HG02884 (cell line): Measurements from ENCODE around the gene ZPBP2.
"Not testable (repeated sequence)": the region's sequence is repeated elsewhere in the genome, so short reads cannot be mapped to it uniquely, and the experiment has no call there.

Experiments used
- ATAC-seq: cut with Tn5 transposase; IDR thresholded peaks from one replicate; pipeline ENCODE4 v1.9.1; 2021; ENCODE audit warnings: mild to moderate bottlenecking, moderate library complexity; ENCODE audit not compliant: unreplicated experiment

The ZPBP2 gene

DNA sequence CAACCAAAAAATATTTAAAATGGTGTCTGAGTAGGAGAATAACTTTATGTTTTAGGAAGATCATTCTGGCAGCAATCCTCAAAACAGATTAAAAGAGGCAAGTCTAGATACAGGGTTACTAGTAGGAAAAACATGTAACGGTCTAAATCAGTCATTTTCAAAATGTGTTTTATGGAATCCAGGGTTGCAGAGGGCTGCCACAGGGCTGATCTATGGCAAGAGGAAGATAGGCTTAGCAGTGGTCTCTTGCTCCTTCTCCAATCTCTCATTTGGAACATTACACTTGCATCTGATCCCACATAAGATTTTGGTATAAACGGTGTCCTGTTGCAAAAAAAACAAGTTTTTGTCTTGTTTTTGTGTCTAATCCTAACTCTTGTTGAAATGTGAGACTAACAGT is 13.1 kb upstream of the ZPBP2 start:
- no peak for ATAC-seq

DNA sequence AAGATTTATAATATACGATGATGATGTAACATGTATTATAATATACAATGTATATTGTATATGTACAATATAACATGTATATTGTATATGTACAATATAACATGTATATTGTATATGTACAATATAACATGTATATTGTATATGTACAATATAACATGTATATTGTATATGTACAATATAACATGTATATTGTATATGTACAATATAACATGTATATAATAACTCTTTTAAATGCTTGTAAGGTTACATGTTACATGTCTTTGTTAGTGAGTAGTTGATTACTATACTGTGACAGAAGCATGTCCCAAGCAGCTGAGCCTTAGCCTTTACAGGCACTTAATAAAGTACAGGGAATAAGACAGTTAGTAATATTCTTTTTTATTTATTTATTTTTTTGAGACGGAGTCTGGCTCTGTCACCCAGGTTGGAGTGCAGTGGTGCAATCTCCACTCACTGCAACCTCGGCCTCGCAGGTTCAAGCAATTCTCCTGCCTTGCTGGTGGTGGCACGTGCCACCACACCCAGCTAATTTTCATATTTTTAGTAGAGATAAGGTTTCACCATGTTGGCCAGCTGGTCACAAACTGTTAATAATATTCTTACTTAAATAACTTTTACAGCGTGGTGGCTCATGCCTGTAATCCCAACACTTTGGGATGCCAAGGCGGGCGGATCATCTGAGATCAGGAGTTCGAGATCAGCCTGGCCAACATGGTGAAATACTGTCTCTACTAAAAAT is 11.9 kb upstream of the ZPBP2 start:
- ATAC-seq = not testable (repeated sequence)

DNA sequence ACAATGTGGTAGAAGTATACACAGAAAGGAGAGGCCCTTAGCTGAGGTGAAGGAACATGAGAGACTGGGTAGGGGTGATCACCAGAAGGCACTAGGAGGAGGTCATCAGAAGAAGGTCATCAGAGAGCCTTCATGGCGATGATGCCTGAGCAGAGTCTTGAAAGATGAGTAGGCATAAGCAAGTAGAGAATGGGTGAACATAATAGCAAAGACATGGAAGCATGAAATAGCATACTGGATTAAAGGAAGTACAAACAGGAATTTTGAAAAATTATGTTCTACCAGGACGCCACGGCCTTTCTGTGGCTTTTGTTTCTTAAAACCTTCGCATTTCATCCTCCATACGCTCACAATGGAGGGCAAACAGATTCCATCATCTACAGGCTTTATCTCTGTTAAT is 6.8 kb upstream of the ZPBP2 start:
- no peak for ATAC-seq

DNA sequence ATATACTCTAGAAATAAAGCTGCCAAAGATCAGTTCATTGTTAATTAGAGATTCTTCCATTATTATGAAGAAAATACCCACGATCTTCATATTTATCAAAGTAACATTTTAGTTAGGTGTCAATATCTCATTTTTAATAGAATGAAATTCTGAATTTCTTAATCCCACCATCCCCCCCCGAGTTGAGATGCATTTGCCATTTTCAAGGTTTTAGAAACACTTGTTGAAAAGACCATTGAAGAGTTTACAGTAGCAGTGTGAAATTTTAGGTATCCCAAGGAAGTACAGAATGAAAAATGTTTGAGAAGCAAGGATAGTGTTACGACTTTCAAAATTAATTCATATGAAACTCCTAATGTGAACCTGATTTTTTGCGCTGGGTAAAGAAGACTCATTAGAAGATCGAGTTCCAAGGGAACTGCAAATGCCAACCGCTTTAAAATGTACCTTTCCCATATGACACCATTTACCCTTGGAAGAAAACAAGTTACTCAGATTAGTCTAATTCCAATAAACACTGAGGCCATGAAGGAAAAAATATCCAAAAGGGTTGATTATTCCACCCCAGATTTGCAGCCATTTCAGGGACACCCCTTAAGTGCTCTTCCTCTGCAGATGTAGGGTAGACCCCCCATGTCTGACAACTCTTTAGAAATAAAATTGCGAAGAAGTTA is 4.6 kb upstream of the ZPBP2 start:
- no peak for ATAC-seq

DNA sequence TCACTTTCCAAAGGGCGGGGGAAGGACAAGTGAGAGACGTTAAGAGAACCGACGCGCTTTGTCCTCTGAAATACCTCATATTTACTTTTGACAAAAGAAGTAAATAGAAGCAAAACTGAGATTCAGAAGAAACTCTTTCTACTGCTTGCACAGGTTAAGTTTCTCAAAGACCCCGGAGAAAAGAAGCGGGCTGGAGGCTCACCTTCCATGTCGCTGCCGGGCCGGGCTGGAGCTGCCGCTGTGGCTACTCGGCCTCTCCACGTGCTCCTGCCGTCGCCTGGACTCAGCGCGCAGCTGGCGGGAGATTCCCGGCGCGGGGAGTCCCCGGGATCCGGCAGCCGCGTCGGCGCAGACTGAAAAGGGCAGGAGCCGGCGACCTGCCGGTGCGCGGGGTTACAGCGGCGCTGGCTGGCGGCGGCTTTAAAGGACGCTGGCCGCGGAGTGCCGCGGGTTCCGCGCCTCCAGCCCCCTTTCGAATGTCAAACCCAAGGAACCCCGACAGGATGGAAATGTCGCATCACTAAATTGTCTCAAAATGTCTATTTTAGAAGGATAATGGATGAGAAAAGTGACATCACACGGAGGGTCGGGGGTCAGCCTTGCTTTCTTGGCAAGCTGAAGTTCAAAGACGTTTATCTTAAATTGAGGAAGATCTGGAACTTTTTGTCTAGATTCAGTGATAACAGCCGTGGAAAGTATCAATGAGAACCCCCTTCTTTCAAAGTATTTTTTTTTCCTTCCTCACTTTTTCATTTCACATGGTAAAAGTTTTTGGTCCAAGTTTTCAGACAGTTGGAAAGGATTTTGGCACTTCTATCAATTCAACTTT is 3.9 kb upstream of the ZPBP2 start, which contains the start of gene IKZF3:
Gene IKZF3 (minus strand): TSS at position 395 of the 829 bp plus-strand sequence. CDS start 186 bp downstream, at position 209.
- ATAC-seq = no peak

- no peak for ATAC-seq
Measured at GRCh38 chr17:39866013-39866730, 1.8 kb upstream of the ZPBP2 start.

GRCh38 chr17:39867084-39867879 is 720 bp upstream of the ZPBP2 start:
- peak; percentile 59 for ATAC-seq

- no peak for ATAC-seq
Measured at GRCh38 chr17:39868554-39868942, 546 bp downstream of the ZPBP2 start.

DNA sequence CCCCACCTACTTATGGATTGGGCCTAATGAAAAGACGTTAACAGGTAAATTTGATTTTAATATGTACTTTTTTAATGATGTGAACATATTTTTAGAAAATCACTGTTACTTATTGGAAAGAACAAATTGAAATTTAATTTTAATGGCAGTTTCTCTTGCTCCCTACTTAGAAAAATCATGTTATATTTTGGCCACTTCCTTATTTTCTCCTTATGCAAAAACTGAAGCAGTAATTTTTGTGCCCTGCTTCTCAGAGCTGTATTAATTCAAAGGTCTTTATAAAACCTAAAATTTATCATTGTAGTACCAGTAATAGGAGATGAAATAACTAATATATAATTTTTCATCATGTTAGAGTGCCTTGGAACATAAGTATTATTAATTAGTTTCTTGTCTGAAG is 2.8 kb downstream of the ZPBP2 start:
- ATAC-seq = no peak

DNA sequence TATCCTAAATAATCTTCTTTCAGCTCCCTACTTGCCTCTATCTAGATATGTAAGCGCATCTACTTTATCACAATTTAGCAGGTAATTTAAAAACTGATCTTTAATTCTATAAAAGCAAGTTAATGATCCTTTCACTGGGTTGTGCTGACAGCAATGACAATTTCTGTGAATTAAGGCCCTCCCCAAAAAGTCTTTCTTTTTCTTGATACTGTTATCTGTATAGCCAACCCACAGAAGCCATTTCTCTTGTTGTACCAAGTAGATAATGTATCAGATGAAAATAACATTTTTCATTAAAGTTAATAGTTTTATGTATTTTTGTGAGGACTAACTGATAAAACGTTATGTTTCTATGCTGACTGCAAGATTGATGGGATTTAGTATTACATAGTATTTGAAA is 3.8 kb downstream of the ZPBP2 start:
- ATAC-seq = no peak

DNA sequence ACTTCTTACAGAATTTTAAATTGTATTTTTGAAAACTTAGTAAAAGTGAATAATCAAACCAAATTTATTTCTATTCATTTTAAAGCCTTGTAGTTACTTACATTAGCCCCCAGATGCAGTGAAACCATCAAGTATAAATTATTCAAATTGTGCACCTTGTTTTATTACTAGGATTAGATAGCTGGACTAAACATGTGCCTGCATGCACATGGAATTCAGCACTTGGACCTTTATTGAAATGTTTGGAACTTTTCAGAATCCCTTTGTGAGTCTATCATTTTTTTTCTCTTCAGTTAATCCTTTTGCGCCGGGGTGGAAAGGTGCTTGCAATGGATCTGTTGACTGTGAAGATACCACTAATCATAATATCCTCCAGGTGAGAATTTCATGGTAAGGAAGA is 4.7 kb downstream of the ZPBP2 start:
- ATAC-seq = no peak

GRCh38 chr17:39886102-39886501 is 18.1 kb downstream of the ZPBP2 start:
- not testable (repeated sequence) for ATAC-seq

- ATAC-seq = no peak
Measured at GRCh38 chr17:39887078-39887477, 19.1 kb downstream of the ZPBP2 start.

DNA sequence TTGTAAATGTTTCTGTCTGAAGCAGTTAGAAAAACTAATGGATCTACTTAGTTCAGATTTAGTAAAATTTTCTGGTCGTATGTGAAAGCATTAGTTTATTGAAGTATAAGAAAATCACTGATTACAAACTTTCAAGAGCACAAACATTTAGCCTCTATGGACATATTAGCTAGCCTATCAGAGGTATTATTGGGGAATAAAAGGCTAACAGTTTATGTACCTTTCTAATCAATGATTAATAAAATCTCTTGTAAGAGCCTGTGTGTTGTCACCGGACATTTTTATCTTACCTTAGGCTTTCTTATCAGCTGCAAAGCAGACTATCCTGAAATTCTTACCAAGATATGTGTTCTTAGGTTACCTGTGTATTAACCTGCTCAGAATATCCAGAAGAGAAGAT is 21.2 kb downstream of the ZPBP2 start:
- no peak for ATAC-seq

DNA sequence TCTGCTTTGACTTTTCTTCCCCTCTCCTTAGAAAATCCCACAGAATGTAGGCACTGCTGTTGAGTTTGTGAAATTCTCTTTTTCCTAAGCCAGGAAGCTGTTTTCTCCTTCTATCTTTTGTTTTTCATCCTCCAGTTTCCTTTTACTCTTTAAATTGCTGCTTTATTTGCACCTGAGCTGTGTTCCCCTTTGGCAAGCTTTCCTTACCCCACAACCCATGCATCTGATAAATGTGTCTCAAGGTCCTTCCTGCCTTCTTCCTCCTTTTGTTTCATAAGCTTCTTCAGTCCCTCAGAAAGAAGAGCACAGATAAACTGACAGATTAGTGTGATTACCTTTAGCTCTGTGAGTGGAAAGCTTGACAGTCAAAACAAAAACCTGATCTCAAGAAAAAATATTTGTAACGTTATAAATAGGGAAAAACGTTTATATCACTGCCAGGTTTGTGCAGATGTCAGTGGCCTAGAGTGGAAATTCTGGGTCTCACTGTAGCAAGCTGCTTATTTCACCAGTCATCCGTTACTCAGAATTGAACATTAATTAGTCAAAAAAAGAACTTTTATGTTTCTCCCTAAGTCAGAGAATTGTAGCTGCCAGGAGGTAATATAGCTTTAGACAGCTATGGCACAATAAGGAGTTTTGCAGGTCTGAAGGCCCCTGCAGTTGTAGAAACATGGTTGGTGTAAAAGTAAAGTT is 26.8 kb downstream of the ZPBP2 start:
- ATAC-seq = no peak

- no peak for ATAC-seq
Measured at GRCh38 chr17:39898088-39898487, 30.1 kb downstream of the ZPBP2 start.

GRCh38 chr17:39899215-39899614 is 31.2 kb downstream of the ZPBP2 start:
- no peak for ATAC-seq

DNA sequence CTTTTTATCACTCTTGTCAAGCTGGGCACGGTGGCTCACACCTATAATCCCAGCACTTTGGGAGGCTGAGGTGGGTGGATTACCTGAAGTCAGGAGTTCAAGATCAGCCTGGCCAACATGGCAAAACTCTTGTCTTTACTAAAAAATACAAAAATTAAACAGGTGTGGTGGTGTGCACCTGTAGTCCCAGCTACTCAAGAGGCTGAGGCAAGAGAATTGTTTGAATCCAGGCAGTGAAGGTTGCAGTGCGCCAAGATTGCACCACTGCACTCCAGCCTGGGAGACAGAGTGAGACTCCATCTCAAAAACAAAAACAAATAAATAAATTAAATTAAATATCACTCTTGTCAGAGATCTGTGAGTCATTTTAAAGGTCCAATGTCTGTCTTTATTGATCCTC is 34.0 kb downstream of the ZPBP2 start:
- ATAC-seq = not testable (repeated sequence)

GRCh38 chr17:39903158-39903884 is 35.3 kb downstream of the ZPBP2 start:
- ATAC-seq = no peak
